Lower leg skin (tissue), 4 donors: ENCODE measurements around the gene CEP112. TPM values are rescaled to one million over a fixed set of nuclear protein-coding genes. Genes with fewer than 3 reads are reported as not detected.

Experiments used
- DNase-seq, 2 donors: peaks; one replicate each; pipeline ENCODE4 v3.0.0-alpha.2; 2019; ENCODE audit warnings: low spot score in 2 of 2
- H3K4me3 ChIP-seq: fragments of 200-600 bp; sonication (generic); 2 replicates; pipeline ENCODE4 v1.5.1; 2017; ENCODE audit warnings: mild to moderate bottlenecking, low read depth; ENCODE audit not compliant: poor library complexity, severe bottlenecking
- POLR2A ChIP-seq, 2 donors: fragments of 450-650 bp; IDR thresholded peaks; one replicate each; pipeline ENCODE4 v1.6.1; 2016 to 2017; ENCODE audit warnings: antibody characterized with exemption in 2 of 2, mild to moderate bottlenecking in 1 of 2, moderate library complexity in 1 of 2
- WGBS, 2 donors: methylation state at CpG; one replicate each; pipeline ENCODE4 v1.1.5; 2018; 5-methylcytosine and 5-hydroxymethylcytosine counted together
- intact Hi-C: fragments of 100-400 bp; cut with DNase I; formaldehyde crosslinking; loops from one replicate; pipeline ENCODE4 v1.15.0; 2023; ENCODE audit warnings: low total_unique reads
- total RNA-seq, 4 donors: library from RNA; depleted of rRNA; stranded (reverse); fragments of >200 nt; gene quantifications; one replicate each; pipeline ENCODE4 v1.1.0, GENCODE V29; 2016
- TF ChIP-seq, protein P1 (sequence below), 3 donors: fragments of 450-650 bp; IDR thresholded peaks; one replicate each; pipeline ENCODE4 v1.5.1; 2016; ENCODE audit warnings: antibody characterized with exemption in 3 of 3, mild to moderate bottlenecking in 3 of 3, moderate library complexity in 2 of 3

Gene CEP112
- total RNA-seq, 4 donors from 2014 or later = 1.6 to 7.6 (median 3.6) TPM

DNA sequence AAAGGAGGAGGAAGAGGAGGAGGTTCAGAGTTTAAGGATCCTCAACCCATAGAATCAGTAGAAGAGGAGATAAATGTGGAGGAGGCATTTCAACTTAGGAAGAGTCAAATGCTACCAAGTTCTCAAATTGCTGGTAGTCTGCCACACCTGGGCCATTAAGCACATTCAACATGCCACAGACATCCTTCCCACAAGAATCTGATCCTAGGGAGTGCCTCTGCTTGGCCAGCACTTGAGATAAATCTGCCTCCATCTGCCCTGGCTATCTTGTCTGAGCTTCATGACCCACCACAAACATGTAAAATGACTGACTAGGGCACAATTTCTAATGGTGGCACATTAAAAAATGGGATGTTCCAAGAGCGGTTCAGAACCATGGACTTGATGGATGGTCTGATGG, 593.2 kb downstream of the CEP112 start:
- 93 to 100% methylated on average over 1 of the region's 1 CpG for WGBS, 2 donors
- no peak for DNase-seq
- H3K4me3 ChIP-seq = no peak overlapping the region
- intact Hi-C loops = no loop called here
- TF ChIP-seq POLR2A (IDR thresholded peaks at IDR 0.05) = no peak
- TF ChIP-seq, protein P1, sequence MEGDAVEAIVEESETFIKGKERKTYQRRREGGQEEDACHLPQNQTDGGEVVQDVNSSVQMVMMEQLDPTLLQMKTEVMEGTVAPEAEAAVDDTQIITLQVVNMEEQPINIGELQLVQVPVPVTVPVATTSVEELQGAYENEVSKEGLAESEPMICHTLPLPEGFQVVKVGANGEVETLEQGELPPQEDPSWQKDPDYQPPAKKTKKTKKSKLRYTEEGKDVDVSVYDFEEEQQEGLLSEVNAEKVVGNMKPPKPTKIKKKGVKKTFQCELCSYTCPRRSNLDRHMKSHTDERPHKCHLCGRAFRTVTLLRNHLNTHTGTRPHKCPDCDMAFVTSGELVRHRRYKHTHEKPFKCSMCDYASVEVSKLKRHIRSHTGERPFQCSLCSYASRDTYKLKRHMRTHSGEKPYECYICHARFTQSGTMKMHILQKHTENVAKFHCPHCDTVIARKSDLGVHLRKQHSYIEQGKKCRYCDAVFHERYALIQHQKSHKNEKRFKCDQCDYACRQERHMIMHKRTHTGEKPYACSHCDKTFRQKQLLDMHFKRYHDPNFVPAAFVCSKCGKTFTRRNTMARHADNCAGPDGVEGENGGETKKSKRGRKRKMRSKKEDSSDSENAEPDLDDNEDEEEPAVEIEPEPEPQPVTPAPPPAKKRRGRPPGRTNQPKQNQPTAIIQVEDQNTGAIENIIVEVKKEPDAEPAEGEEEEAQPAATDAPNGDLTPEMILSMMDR (IDR thresholded peaks at IDR 0.05) = no peak

DNA sequence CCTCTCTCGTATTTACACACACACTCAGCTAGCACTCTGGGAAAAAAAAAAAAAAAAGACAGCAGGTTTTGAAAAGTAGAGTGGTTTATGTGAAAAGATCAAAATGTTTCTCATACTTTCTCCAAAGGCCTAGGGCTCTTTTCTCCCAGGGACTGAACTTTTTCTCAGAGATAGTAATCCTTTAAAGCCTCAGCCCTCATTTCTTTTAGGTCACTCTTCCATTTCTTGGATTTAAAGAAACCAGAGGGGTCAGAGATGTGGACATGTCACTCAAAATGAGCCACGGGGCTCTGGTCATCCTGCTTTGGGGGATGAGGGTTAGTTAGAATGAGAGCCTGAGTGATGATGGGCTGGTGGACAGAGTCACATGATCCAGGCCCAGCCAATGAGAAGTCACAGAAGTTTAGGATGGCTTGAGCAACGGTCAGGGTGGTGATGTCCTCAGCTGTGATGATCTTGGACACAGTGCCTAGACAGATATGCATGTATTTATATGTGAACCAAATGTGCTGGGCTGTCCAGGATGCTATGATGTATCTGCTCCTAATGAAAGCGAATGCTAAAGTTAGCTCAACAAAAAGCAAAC, 596.8 kb downstream of the CEP112 start:
- DNase-seq = no peak
- H3K4me3 ChIP-seq = no peak overlapping the region
- TF ChIP-seq, protein P1 (IDR thresholded peaks at IDR 0.05) = no peak
- TF ChIP-seq POLR2A (IDR thresholded peaks at IDR 0.05) = no peak
- intact Hi-C loops = no loop called here
- WGBS, 2 donors = 65 to 68% methylated on average over 4 of the region's 4 CpGs

DNA sequence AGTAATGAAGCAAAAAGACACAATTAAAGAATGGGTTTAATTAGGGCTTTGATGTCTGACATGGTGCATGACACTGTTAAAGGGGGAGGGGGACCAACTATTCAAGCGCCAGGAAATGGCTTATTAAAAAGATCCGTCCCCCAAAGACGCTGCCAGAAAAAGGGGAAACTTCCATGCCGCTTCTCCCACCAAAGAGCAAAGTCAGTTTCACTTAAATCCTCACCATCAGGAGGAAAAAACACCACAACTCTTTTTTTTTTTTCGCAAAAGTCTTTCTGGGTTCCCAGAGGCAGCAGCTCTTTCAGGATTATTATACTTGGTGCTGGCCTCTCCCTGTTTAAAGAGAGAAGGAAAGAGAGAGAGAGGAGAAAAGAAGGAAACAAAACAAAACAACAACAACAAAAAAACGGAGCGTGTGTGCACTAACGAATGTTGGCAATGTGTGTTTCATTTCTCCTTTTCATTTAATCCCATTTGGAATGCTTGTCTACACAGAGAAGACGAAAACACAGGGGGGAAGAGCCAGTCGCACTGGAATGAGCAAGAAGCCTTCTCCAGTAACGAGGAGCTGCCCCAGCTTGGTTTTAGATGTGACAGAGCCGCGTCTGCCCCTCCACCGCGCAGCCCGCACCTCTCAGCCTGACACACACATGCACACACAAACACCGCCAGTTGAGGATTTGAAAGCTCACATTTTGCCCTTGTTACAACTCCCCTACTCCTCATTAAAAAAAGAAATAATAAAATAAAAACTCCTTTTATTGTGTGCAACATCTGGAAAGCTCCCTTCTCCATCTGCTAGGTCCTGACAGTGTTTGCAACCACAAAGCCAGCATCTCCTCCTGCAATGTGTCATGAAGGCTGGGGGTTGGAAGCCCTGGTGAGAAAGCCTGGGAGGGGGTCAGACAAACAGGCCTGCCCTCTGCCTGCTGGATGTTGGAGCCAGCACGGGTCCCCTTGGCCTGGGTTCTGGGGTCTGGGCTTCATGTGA, 597.8 kb downstream of the CEP112 start:
- H3K4me3 ChIP-seq = no peak overlapping the region
- DNase-seq = no peak
- intact Hi-C loops = no loop called here
- TF ChIP-seq, protein P1 (IDR thresholded peaks at IDR 0.05) = no peak
- no peak for TF ChIP-seq POLR2A (IDR thresholded peaks at IDR 0.05)
- 34 to 35% methylated on average over 18 of the region's 18 CpGs for WGBS, 2 donors

DNA sequence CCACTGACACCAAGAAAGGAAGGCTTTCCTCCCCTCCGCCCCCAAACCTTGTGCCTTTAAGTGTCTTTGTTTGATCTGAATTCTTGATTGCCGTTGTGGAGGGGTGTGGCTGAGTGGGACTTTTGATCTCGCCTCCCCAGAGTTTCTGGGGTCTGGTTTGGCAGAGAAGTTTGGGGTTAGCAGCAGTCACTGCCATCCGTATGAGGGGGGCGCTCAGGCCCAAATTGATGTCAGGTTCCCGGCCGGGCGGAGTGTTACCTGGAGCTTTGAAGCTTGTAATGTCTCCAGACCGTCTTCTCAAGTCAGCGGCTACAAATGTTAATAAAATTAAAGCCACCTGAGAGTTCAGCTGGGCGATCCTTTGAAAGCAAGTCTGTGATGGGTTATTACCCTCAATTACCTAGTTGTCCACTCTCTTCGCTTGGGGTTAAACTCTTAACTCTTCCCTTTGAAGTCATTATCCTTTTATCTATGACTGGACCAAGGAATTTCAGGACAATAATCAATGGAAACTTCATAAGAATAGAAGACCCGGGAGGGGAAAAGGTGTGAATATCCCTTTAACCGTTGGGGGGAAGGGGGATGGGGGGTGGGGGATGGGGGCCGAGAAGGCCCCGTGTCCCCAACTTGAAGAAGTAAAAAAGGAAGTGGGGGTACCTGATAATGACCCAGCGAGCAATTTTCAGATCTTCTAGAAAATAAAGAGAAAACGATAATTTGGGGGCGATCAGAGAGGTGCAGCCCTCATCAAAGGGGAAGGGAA, 598.7 kb downstream of the CEP112 start:
- H3K4me3 ChIP-seq = no peak overlapping the region
- intact Hi-C loops = no loop called here
- TF ChIP-seq, protein P1 (IDR thresholded peaks at IDR 0.05) = no peak
- no peak for TF ChIP-seq POLR2A (IDR thresholded peaks at IDR 0.05)
- WGBS, 2 donors = 67 to 69% methylated on average over 19 of the region's 19 CpGs
- DNase-seq = no peak

DNA sequence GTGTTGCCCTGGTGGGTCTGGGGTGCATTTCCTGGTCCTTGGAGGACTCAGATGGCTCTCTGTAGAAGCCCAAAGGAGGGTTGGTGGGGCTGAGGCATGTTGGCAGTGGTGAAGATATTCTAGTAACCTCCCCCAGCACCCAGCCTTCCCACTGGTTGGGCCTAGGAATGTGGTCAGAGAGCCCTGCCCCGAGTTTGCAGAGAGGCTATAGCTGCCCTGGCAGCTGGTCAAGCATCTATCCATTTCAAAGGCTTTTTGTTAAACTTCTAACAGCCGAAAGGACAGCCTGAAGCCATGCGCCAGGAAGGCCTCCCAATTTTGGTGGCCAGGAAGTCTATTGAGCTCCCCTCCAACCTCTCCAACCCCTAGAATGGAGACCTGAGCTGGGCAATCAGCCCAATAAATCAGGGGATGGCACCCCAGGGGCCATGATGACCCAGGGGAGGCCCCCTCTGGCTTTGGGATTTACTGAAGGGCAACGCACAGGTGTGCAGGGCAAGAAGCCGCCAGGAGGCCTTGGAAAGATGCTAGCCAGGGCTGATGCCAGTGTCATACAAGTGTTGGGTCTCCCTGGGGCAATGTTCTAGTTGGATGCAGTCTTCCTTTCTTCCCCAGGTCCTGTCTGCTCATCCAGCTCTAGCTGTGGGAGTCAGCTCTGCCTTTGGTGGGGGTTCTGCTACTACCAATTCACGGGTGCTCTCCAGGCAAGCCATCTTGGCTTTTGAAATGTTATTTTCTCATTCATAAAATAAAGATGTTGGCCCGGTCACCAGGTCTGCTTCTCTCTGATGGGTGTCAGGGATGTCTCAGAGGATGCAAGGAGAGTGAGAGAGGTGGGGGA, 599.6 kb downstream of the CEP112 start:
- TF ChIP-seq, protein P1 (IDR thresholded peaks at IDR 0.05) = no peak
- no peak for TF ChIP-seq POLR2A (IDR thresholded peaks at IDR 0.05)
- DNase-seq = no peak
- WGBS, 2 donors = 89% methylated on average over 7 of the region's 7 CpGs
- intact Hi-C loops = no loop called here
- H3K4me3 ChIP-seq = no peak overlapping the region
